Measurements from ENCODE around the gene RPS18.

Gene RPS18

GRCh38 chr6:33319939-33320314, 48.1 kb downstream of the RPS18 start:
- Histone ChIP-seq H3K4me3 (ENCODE audit: low read depth in 1 of 5, low read length in 5 of 5) (peak overlapping the region in 3 of 5 donors; percentile 5 to 32 (median 22)), H3K4me1 (ENCODE audit: control insufficient read depth in 5 of 5, insufficient read depth in 5 of 5, low read length in 5 of 5) (peaks cover 17 to 75% (median 71%) of the 10 kb centered on the region in 5 donors), H3K27ac (ENCODE audit: low read depth, low read length) (peak overlapping the region; percentile 51), H3K9ac (ENCODE audit: low read length in 5 of 5) (peak overlapping the region in 2 of 5 donors; percentile 39 to 67), H3K27me3 (ENCODE audit: control insufficient read depth in 5 of 5, insufficient read depth in 4 of 5, low read length in 5 of 5) (no peaks in the 10 kb centered on the region), H3K9me3 (ENCODE audit: control insufficient read depth in 5 of 5, low read length in 5 of 5) (no peaks in the 10 kb centered on the region), H3K36me3 (ENCODE audit: control insufficient read depth in 5 of 5, insufficient read depth in 5 of 5, low read length in 5 of 5) (peaks cover 0 to 34% (median 30%) of the 10 kb centered on the region in 5 donors)

- Histone ChIP-seq H3K4me1 (ENCODE audit: control insufficient read depth in 5 of 5, insufficient read depth in 5 of 5, low read length in 5 of 5) (peaks cover 17 to 68% (median 65%) of the 10 kb centered on the region in 5 donors), H3K36me3 (ENCODE audit: control insufficient read depth in 5 of 5, insufficient read depth in 5 of 5, low read length in 5 of 5) (peaks cover 0 to 34% (median 30%) of the 10 kb centered on the region in 5 donors), H3K4me3 (ENCODE audit: low read depth in 1 of 5, low read length in 5 of 5) (peak overlapping the region; percentile 5 to 32 (median 24)), H3K27me3 (ENCODE audit: control insufficient read depth in 5 of 5, insufficient read depth in 4 of 5, low read length in 5 of 5) (no peaks in the 10 kb centered on the region), H3K9me3 (ENCODE audit: control insufficient read depth in 5 of 5, low read length in 5 of 5) (no peaks in the 10 kb centered on the region), H3K9ac (ENCODE audit: low read length in 5 of 5) (peak overlapping the region in 3 of 5 donors; percentile 9 to 67 (median 51)), H3K27ac (ENCODE audit: low read depth, low read length) (peak overlapping the region; percentile 51)
These were observed 48.7 kb downstream of the RPS18 start for GRCh38 chr6:33320315-33321181.

DNA sequence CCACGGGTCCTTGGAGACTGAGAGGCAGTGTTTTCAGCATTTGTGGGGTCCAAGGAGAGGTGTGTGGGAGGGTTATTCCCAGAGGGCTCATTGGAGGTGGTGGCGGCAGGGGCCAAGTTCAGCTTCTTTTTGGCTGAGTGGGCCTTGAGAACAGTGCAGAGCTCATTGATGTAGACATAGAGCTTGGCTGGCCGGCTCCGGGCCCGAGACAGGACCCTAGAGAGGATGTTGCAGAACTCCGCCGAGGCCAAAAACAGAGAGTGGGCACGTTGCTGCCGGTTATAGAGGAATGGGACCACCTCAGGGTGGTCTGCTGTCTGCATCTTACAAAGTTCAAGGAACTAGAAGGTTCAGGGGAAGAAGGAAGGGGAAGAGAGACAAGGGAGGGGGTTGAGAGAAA, 49.4 kb downstream of the RPS18 start:
- H3K27ac ChIP-seq (ENCODE audit: low read depth, low read length) = peak overlapping the region; percentile 51
- no peaks in the 10 kb centered on the region for H3K9me3 ChIP-seq (ENCODE audit: control insufficient read depth in 5 of 5, low read length in 5 of 5)
- no peaks in the 10 kb centered on the region for H3K27me3 ChIP-seq (ENCODE audit: control insufficient read depth in 5 of 5, insufficient read depth in 4 of 5, low read length in 5 of 5)
- H3K4me3 ChIP-seq (ENCODE audit: low read depth in 1 of 5, low read length in 5 of 5) = peak overlapping the region in 4 of 5 donors; percentile 5 to 32 (median 20)
- H3K4me1 ChIP-seq (ENCODE audit: control insufficient read depth in 5 of 5, insufficient read depth in 5 of 5, low read length in 5 of 5) = peaks cover 17 to 64% (median 62%) of the 10 kb centered on the region in 5 donors
- peak overlapping the region in 4 of 5 donors; percentile 2 to 88 (median 48) for H3K9ac ChIP-seq (ENCODE audit: low read length in 5 of 5)
- H3K36me3 ChIP-seq (ENCODE audit: control insufficient read depth in 5 of 5, insufficient read depth in 5 of 5, low read length in 5 of 5) = peaks cover 0 to 30% (median 30%) of the 10 kb centered on the region in 5 donors

DNA sequence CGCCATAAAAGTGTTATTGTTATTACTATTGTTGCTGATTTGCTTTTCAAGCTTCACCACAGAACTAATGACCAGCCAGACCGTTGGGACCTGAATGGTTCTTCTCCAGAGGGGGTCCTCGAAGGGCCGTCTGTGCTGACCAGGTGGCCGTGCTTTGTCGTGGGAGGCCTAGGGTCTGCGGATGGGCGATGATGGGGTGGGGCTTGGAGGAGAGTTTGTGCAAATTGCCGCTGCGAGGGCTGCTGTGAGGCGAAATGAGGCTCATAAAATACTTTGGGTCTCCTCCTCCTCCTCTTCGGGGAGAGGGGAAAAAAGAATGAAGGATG, 51.7 kb downstream of the RPS18 start:
- Histone ChIP-seq H3K4me1 (ENCODE audit: control insufficient read depth in 5 of 5, insufficient read depth in 5 of 5, low read length in 5 of 5) (peaks cover 14 to 48% (median 45%) of the 10 kb centered on the region in 5 donors), H3K27ac (ENCODE audit: low read depth, low read length) (peak overlapping the region; percentile 84), H3K36me3 (ENCODE audit: control insufficient read depth in 5 of 5, insufficient read depth in 5 of 5, low read length in 5 of 5) (peaks cover 0 to 27% (median 25%) of the 10 kb centered on the region in 5 donors), H3K9me3 (ENCODE audit: control insufficient read depth in 5 of 5, low read length in 5 of 5) (no peaks in the 10 kb centered on the region), H3K27me3 (ENCODE audit: control insufficient read depth in 5 of 5, insufficient read depth in 4 of 5, low read length in 5 of 5) (no peaks in the 10 kb centered on the region), H3K9ac (ENCODE audit: low read length in 5 of 5) (peak overlapping the region; percentile 28 to 89 (median 88)), H3K4me3 (ENCODE audit: low read depth in 1 of 5, low read length in 5 of 5) (peak overlapping the region; percentile 75 to 88 (median 81))

GRCh38 chr6:33324125-33324524, 52.2 kb downstream of the RPS18 start:
- H3K9ac ChIP-seq (ENCODE audit: low read length in 5 of 5) = peak overlapping the region in 1 of 5 donors; percentile 88
- peaks cover 14 to 45% (median 40%) of the 10 kb centered on the region in 5 donors for H3K4me1 ChIP-seq (ENCODE audit: control insufficient read depth in 5 of 5, insufficient read depth in 5 of 5, low read length in 5 of 5)
- no peaks in the 10 kb centered on the region for H3K27me3 ChIP-seq (ENCODE audit: control insufficient read depth in 5 of 5, insufficient read depth in 4 of 5, low read length in 5 of 5)
- no peaks in the 10 kb centered on the region for H3K9me3 ChIP-seq (ENCODE audit: control insufficient read depth in 5 of 5, low read length in 5 of 5)
- H3K27ac ChIP-seq (ENCODE audit: low read depth, low read length) = no peak overlapping the region
- peaks cover 0 to 21% (median 19%) of the 10 kb centered on the region in 5 donors for H3K36me3 ChIP-seq (ENCODE audit: control insufficient read depth in 5 of 5, insufficient read depth in 5 of 5, low read length in 5 of 5)
- H3K4me3 ChIP-seq (ENCODE audit: low read depth in 1 of 5, low read length in 5 of 5) = peak overlapping the region; percentile 75 to 88 (median 81)
